ENCODE measurements around the gene DOLPP1. TPM values are rescaled to one million over a fixed set of nuclear protein-coding genes. Genes with fewer than 3 reads are reported as not detected.

DOLPP1 gene
- total RNA-seq, 4 donors from 2014 or later: 1.0 to 10.2 (median 9.7) TPM; not detected in 1

GRCh38 chr9:129070696-129071525 is 10.0 kb upstream of the DOLPP1 start:
- Histone ChIP-seq H3K27me3 (no peaks in the 10 kb centered on the region), H3K36me3 (no peaks in the 10 kb centered on the region), H3K27ac (no peak overlapping the region), H3K4me1 (no peaks in the 10 kb centered on the region), H3K9me3 (no peaks in the 10 kb centered on the region), H3K4me3 (no peak overlapping the region)
- TF ChIP-seq CTCF (IDR thresholded peaks at IDR 0.05): no peak
- TF ChIP-seq POLR2A (IDR thresholded peaks at IDR 0.05): no peak
- no peak for DNase-seq
- intact Hi-C loops (cut with DNase I; ENCODE audit: low total_unique reads): no loop called here

- Histone ChIP-seq H3K9me3 (no peaks in the 10 kb centered on the region), H3K27me3 (no peaks in the 10 kb centered on the region), H3K4me3 (no peak overlapping the region), H3K4me1 (no peaks in the 10 kb centered on the region), H3K27ac (no peak overlapping the region), H3K36me3 (no peaks in the 10 kb centered on the region)
- DNase-seq: no peak
- intact Hi-C loops (cut with DNase I; ENCODE audit: low total_unique reads): no loop called here
- TF ChIP-seq POLR2A (IDR thresholded peaks at IDR 0.05): no peak
- TF ChIP-seq CTCF (IDR thresholded peaks at IDR 0.05): no peak
Measured at GRCh38 chr9:129071526-129072126, 9.3 kb upstream of the DOLPP1 start.

- DNase-seq: no peak
- Histone ChIP-seq H3K27ac (no peak overlapping the region), H3K27me3 (no peaks in the 10 kb centered on the region), H3K9me3 (no peaks in the 10 kb centered on the region), H3K4me1 (no peaks in the 10 kb centered on the region), H3K36me3 (no peaks in the 10 kb centered on the region), H3K4me3 (no peak overlapping the region)
- intact Hi-C loops (cut with DNase I; ENCODE audit: low total_unique reads): no loop called here
- no peak for TF ChIP-seq POLR2A (IDR thresholded peaks at IDR 0.05)
- TF ChIP-seq CTCF (IDR thresholded peaks at IDR 0.05): no peak
Measured at GRCh38 chr9:129072171-129072570, 8.7 kb upstream of the DOLPP1 start.

GRCh38 chr9:129073404-129073803 is 7.5 kb upstream of the DOLPP1 start:
- Histone ChIP-seq H3K4me1 (no peaks in the 10 kb centered on the region), H3K9me3 (no peaks in the 10 kb centered on the region), H3K27me3 (no peaks in the 10 kb centered on the region), H3K36me3 (no peaks in the 10 kb centered on the region), H3K4me3 (no peak overlapping the region), H3K27ac (no peak overlapping the region)
- DNase-seq: no peak
- intact Hi-C loops (cut with DNase I; ENCODE audit: low total_unique reads): no loop called here
- TF ChIP-seq POLR2A (IDR thresholded peaks at IDR 0.05) (no peak), CTCF (IDR thresholded peaks at IDR 0.05) (no peak)

GRCh38 chr9:129074106-129074505 is 6.8 kb upstream of the DOLPP1 start:
- Histone ChIP-seq H3K27me3 (no peaks in the 10 kb centered on the region), H3K36me3 (no peaks in the 10 kb centered on the region), H3K4me1 (no peaks in the 10 kb centered on the region), H3K27ac (no peak overlapping the region), H3K9me3 (no peaks in the 10 kb centered on the region), H3K4me3 (no peak overlapping the region)
- no peak for DNase-seq
- intact Hi-C loops (cut with DNase I; ENCODE audit: low total_unique reads): no loop called here
- TF ChIP-seq CTCF (IDR thresholded peaks at IDR 0.05) (no peak), POLR2A (IDR thresholded peaks at IDR 0.05) (no peak)
